A673 (cell line): ENCODE data around the gene DENND11. TPM values are rescaled to one million over a fixed set of nuclear protein-coding genes. Genes with fewer than 3 reads are reported as not detected.

Source experiments
- BruUV-seq: library from RNA; stranded (reverse); fragments of 400-500 nt; replicated peaks from 2 replicates; lab custom pipeline; 2021; lab: Mats Ljungman, UMichigan
- CTCF ChIA-PET: fragments of 300-600 bp; sonication (Branson Sonifier 250); formaldehyde crosslinking; loops from one replicate; lab custom pipeline; 2022; ENCODE audit warnings: antibody characterized with exemption; lab: Charles Lee
- POLR2A ChIA-PET: fragments of 300-600 bp; sonication (Branson Sonifier 250); formaldehyde crosslinking; loops from one replicate; lab custom pipeline; 2022; ENCODE audit warnings: antibody characterized with exemption; ENCODE audit not compliant: low non-redundant PET; lab: Charles Lee
- DNase-seq: peaks from one replicate; pipeline ENCODE4 v3.0.0-alpha.2; 2015; ENCODE audit warnings: low spot score
- H3K27ac ChIP-seq: fragments of 200-600 bp; sonication (generic); 2 replicates; pipeline ENCODE4 v1.5.1; 2016; ENCODE audit warnings: mixed run types, low read depth, mild to moderate bottlenecking, mixed read lengths, antibody characterized with exemption, low read length; ENCODE audit not compliant: poor library complexity, severe bottlenecking
- H3K27me3 ChIP-seq: fragments of 200-600 bp; sonication (generic); replicated peaks from 2 replicates; pipeline ENCODE4 v1.6.1; 2017; ENCODE audit warnings: mixed run types, low read depth, mild to moderate bottlenecking, mixed read lengths, antibody characterized with exemption, low read length; ENCODE audit not compliant: insufficient read depth, poor library complexity
- H3K36me3 ChIP-seq: fragments of 200-600 bp; sonication (generic); 2 replicates; pipeline ENCODE4 v1.6.1; 2016; ENCODE audit warnings: mixed run types, mild to moderate bottlenecking, mixed read lengths, antibody characterized with exemption, low read length; ENCODE audit not compliant: insufficient read depth, poor library complexity, severe bottlenecking
- H3K4me1 ChIP-seq: fragments of 200-600 bp; sonication (generic); 2 replicates; pipeline ENCODE4 v1.6.1; 2017; ENCODE audit warnings: mixed run types, mild to moderate bottlenecking, mixed read lengths, antibody characterized with exemption, low read length; ENCODE audit not compliant: insufficient read depth, poor library complexity, severe bottlenecking
- H3K4me3 ChIP-seq: fragments of 200-600 bp; sonication (generic); 2 replicates; pipeline ENCODE4 v1.5.1; 2016; ENCODE audit warnings: low read depth, mixed run types, mild to moderate bottlenecking, mixed read lengths, low read length; ENCODE audit not compliant: poor library complexity, severe bottlenecking
- H3K9me3 ChIP-seq: fragments of 200-600 bp; sonication (generic); 2 replicates; pipeline ENCODE4 v1.6.1; 2016; ENCODE audit warnings: mixed run types, low read depth, mild to moderate bottlenecking, mixed read lengths, antibody characterized with exemption, low read length; ENCODE audit not compliant: poor library complexity, severe bottlenecking
- CTCF ChIP-seq: fragments of 300-800, 200-600 bp; sonication (generic); conservative IDR thresholded peaks from 2 replicates; pipeline ENCODE4 v1.5.1; 2017; ENCODE audit warnings: low read depth, mild to moderate bottlenecking, antibody characterized with exemption, low read length, moderate library complexity, mixed read lengths
- EZH2 ChIP-seq: fragments of 200-600 bp; sonication (generic); IDR thresholded peaks from 2 replicates; pipeline ENCODE4 v1.6.1; 2017; ENCODE audit warnings: borderline replicate concordance, low read depth, mild to moderate bottlenecking, mixed read lengths, antibody characterized with exemption, low read length; ENCODE audit not compliant: poor library complexity, severe bottlenecking
- intact Hi-C: fragments of 100-400 bp; cut with micrococcal nuclease; formaldehyde crosslinking; loops from one replicate; pipeline ENCODE4 v1.10.0; 2022; ENCODE audit not compliant: unreplicated experiment
- total RNA-seq: library from RNA; stranded (reverse); gene quantifications from 2 replicates; pipeline ENCODE4 v1.2.3, GENCODE V29; 2021

Gene DENND11
- total RNA-seq, 1 experiment from 2014 or later = 11.9 TPM

GRCh38 chr7:141700296-141700847 is 1.6 kb downstream of the DENND11 start:
- no peak for DNase-seq
- ChIA-PET POLR2A (no interaction called here), CTCF (no interaction called here)
- BruUV-seq = TSS peak; percentile 36
- Histone ChIP-seq H3K36me3 (no peaks in the 10 kb centered on the region), H3K4me1 (peaks cover 6% of the 10 kb centered on the region), H3K27me3 (no peaks in the 10 kb centered on the region), H3K27ac (no peak overlapping the region), H3K4me3 (no peak overlapping the region), H3K9me3 (no peaks in the 10 kb centered on the region)
- intact Hi-C loops = loop anchor here (5.0 kb wide), 1 partner anchor 37 kb away; the partner anchor contains the start of gene SSBP1
- TF ChIP-seq EZH2 (no peak), CTCF (no peak)

GRCh38 chr7:141699860-141700259 is 2.1 kb downstream of the DENND11 start:
- BruUV-seq = no TSS peak
- CTCF ChIA-PET = no interaction called here
- DNase-seq = no peak
- TF ChIP-seq CTCF (no peak), EZH2 (no peak)
- Histone ChIP-seq H3K36me3 (no peaks in the 10 kb centered on the region), H3K4me3 (no peak overlapping the region), H3K27ac (no peak overlapping the region), H3K9me3 (no peaks in the 10 kb centered on the region), H3K4me1 (peaks cover 6% of the 10 kb centered on the region), H3K27me3 (no peaks in the 10 kb centered on the region)
- POLR2A ChIA-PET = no interaction called here
- intact Hi-C loops = loop anchor here (5.0 kb wide), 1 partner anchor 37 kb away; the partner anchor contains the start of gene SSBP1

GRCh38 chr7:141698247-141699015 is 3.5 kb downstream of the DENND11 start:
- Histone ChIP-seq H3K4me1 (peaks cover 6% of the 10 kb centered on the region), H3K4me3 (no peak overlapping the region), H3K27me3 (no peaks in the 10 kb centered on the region), H3K36me3 (no peaks in the 10 kb centered on the region), H3K9me3 (no peaks in the 10 kb centered on the region), H3K27ac (no peak overlapping the region)
- no TSS peak for BruUV-seq
- POLR2A ChIA-PET = no interaction called here
- no peak for DNase-seq
- intact Hi-C loops = no loop called here
- CTCF ChIA-PET = no interaction called here
- no peak for TF ChIP-seq EZH2
- TF ChIP-seq CTCF = no peak
